ENCODE results near the gene BASP1.

- no peak for TF ChIP-seq CTCF (conservative IDR thresholded peaks at IDR 0.05; ENCODE audit: low read depth in 2 of 2)
- no peak for TF ChIP-seq EZH2 (IDR thresholded peaks at IDR 0.05; ENCODE audit: low read depth, unreplicated experiment)
- no peak for TF ChIP-seq POLR2AphosphoS5 (IDR thresholded peaks at IDR 0.05; ENCODE audit: low read depth)
- no peak for TF ChIP-seq NANOG (IDR thresholded peaks at IDR 0.05; ENCODE audit: borderline replicate concordance)
- no peak for TF ChIP-seq CREB1 (CRISPR knock-in tag; IDR thresholded peaks at IDR 0.05; ENCODE audit: low read depth)
- no peak for TF ChIP-seq ZNF114 (CRISPR knock-in tag; IDR thresholded peaks at IDR 0.05)
- TF ChIP-seq EZH2phosphoT487 (IDR thresholded peaks at IDR 0.05; ENCODE audit: unreplicated experiment): no peak
- no peak for TF ChIP-seq REST (IDR thresholded peaks at IDR 0.05; ENCODE audit: unreplicated experiment)
- no peak for TF ChIP-seq JUNB (IDR thresholded peaks at IDR 0.05; ENCODE audit: unreplicated experiment)
Measured at GRCh38 chr5:17221843-17222636, 4.6 kb downstream of the BASP1 start.

Data from GM23338 (cell line).